K562 (cell line): ENCODE measurements around the gene VWA1. TPM values are rescaled to one million over a fixed set of nuclear protein-coding genes. Genes with fewer than 3 reads are reported as not detected.

Source experiments
- ATAC-seq: fragments of 200-7000 bp; cut with Tn5 transposase; 3 replicates; pipeline ENCODE4 v1.9.1; 2020; ENCODE audit warnings: moderate library complexity
- BruUV-seq: library from RNA; stranded (reverse); fragments of 400-500 nt; replicated peaks from 2 replicates; lab custom pipeline; 2021; lab: Mats Ljungman, UMichigan
- CTCF ChIA-PET: fragments of 300-600 bp; formaldehyde crosslinking; extraction: SDS; loops from one replicate; lab custom pipeline; 2021; ENCODE audit warnings: low intra/inter-chr PET ratio; lab: Yijun Ruan, JAX
- POLR2A ChIA-PET: fragments of 300-600, 350-650 bp; sonication (Branson Sonifier 250); formaldehyde crosslinking; extraction: SDS; loops from one replicate; lab custom pipeline; 2021; ENCODE audit warnings: antibody characterized with exemption, inconsistent platforms; lab: Yijun Ruan, JAX
- DNase-seq, 4 experiments: peaks; one replicate each; pipeline versions ENCODE4 v3.0.0 to v3.0.0-alpha.2; 2011 to 2018; ENCODE audit warnings: low spot score in 3 of 4, mixed read lengths in 3 of 4; ENCODE audit errors: extremely low read depth in 1 of 4
- FAIRE-seq: peaks from 2 replicates; lab custom pipeline; 2011; peaks lifted over from hg19 to GRCh38; lab: Jason Lieb, UNC
- H2AFZ ChIP-seq: 2 replicates; pipeline ENCODE4 v1.6.0; 2011; ENCODE audit warnings: low read depth, low read length, control low read depth, inconsistent platforms
- H3K27ac ChIP-seq: fragments of 200-600 bp; 3 replicates; pipeline ENCODE4 v1.8.0; 2011; ENCODE audit warnings: low read depth, mild to moderate bottlenecking, control low read depth, inconsistent platforms, low read length, moderate library complexity, mixed read lengths; ENCODE audit errors: extremely low read depth
- H3K27me3 ChIP-seq, 2 experiments: fragments of 300-600 bp in 1 of 2; 2 replicates in 1 of 2; 3 replicates in 1 of 2; pipeline versions ENCODE4 v1.6.0 to v1.8.0; 2011; ENCODE audit warnings: inconsistent platforms in 2 of 2, low read length in 2 of 2, mild to moderate bottlenecking in 1 of 2, mixed read lengths in 1 of 2, moderate library complexity in 1 of 2; ENCODE audit not compliant: control insufficient read depth in 2 of 2, insufficient read depth in 2 of 2
- H3K36me3 ChIP-seq: fragments of 300-600 bp; 3 replicates; pipeline ENCODE4 v1.8.0; 2011; ENCODE audit warnings: mild to moderate bottlenecking, low read length, inconsistent platforms; ENCODE audit not compliant: control insufficient read depth, insufficient read depth
- H3K4me1 ChIP-seq, 2 experiments: fragments of 200-600 bp in 1 of 2; replicated peaks in 1 of 2; 2 replicates in 1 of 2; 3 replicates in 1 of 2; pipeline versions ENCODE4 v1.5.1 to v1.8.0; 2011; ENCODE audit warnings: inconsistent platforms in 2 of 2, low read length in 2 of 2, mild to moderate bottlenecking in 1 of 2, mixed read lengths in 1 of 2, moderate library complexity in 1 of 2; ENCODE audit not compliant: control insufficient read depth in 2 of 2, insufficient read depth in 2 of 2
- H3K4me2 ChIP-seq: 2 replicates; pipeline ENCODE4 v1.6.1; 2011; ENCODE audit warnings: low read length, control low read depth, inconsistent platforms, mixed read lengths; ENCODE audit not compliant: insufficient read depth
- H3K4me3 ChIP-seq: fragments of 200-600 bp; sonication (generic), shearing (Covaris generic); 2 replicates; pipeline ENCODE4 v1.5.1; 2016; ENCODE audit warnings: control low read depth, inconsistent platforms
- H3K79me2 ChIP-seq: fragments of 200-600 bp; 3 replicates; pipeline ENCODE4 v1.8.0; 2011; ENCODE audit warnings: low read length, inconsistent platforms; ENCODE audit not compliant: control insufficient read depth, insufficient read depth
- H3K9ac ChIP-seq, 2 experiments: 2 replicates each; pipeline versions ENCODE4 v1.6.0 to v1.6.1; 2011; ENCODE audit warnings: low read depth in 2 of 2, low read length in 2 of 2, control low read depth in 1 of 2, inconsistent platforms in 1 of 2, mild to moderate bottlenecking in 1 of 2, mixed read lengths in 1 of 2; ENCODE audit not compliant: insufficient read depth in 1 of 2
- H3K9me1 ChIP-seq: one replicate; pipeline ENCODE4 v1.6.0; 2011; ENCODE audit warnings: inconsistent platforms, mild to moderate bottlenecking, low read length, moderate library complexity; ENCODE audit not compliant: control insufficient read depth, insufficient read depth
- H3K9me3 ChIP-seq: replicated peaks from 2 replicates; pipeline ENCODE4 v1.5.1; 2011; ENCODE audit warnings: low read depth, low read length, inconsistent platforms; ENCODE audit not compliant: control insufficient read depth, insufficient read depth
- H4K20me1 ChIP-seq: replicated peaks from 2 replicates; pipeline ENCODE4 v1.6.1; 2011; ENCODE audit warnings: low read length, inconsistent platforms, mixed read lengths; ENCODE audit not compliant: control insufficient read depth, insufficient read depth
- DDX20 ChIP-seq: fragments of 450-650 bp; IDR thresholded peaks from 2 replicates; pipeline ENCODE4 v1.6.1; 2016; ENCODE audit warnings: missing genetic modification characterization, low read depth, mild to moderate bottlenecking, missing compliant biosample characterization, moderate library complexity
- GATA2 ChIP-seq: sonication (generic); formaldehyde crosslinking; IDR thresholded peaks from 2 replicates; pipeline ENCODE4 v1.4.0; 2020; ENCODE audit warnings: mild to moderate bottlenecking, missing genetic modification reagents
- GMEB1 ChIP-seq: fragments of 250-450 bp; sonication (Bioruptor Pico); IDR thresholded peaks from 2 replicates; pipeline ENCODE4 v1.4.0; 2020; ENCODE audit warnings: mild to moderate bottlenecking
- JUN ChIP-seq, 2 experiments: sonication (generic) in 1 of 2; formaldehyde crosslinking in 1 of 2; IDR thresholded peaks; 2 replicates each; pipeline versions ENCODE4 v1.6.1 to v1.8.0; 2012 to 2022; ENCODE audit warnings: borderline replicate concordance in 2 of 2, mild to moderate bottlenecking in 2 of 2, improper control_type of control experiment in 1 of 2, low read depth in 1 of 2, low read length in 1 of 2, missing genetic modification reagents in 1 of 2
- POLR2G ChIP-seq: fragments of 200-400 bp; formaldehyde crosslinking; IDR thresholded peaks from 2 replicates; pipeline ENCODE4 v1.6.1; 2017; ENCODE audit warnings: low read depth, mild to moderate bottlenecking, antibody characterized with exemption, low read length, moderate library complexity
- RBFOX2 ChIP-seq: fragments of 200-400 bp; formaldehyde crosslinking; IDR thresholded peaks from 2 replicates; pipeline ENCODE4 v1.6.1; 2017; ENCODE audit warnings: low read depth, mild to moderate bottlenecking, low read length, moderate library complexity
- SETDB1 ChIP-seq: IDR thresholded peaks from one replicate; pipeline ENCODE4 v1.6.1; 2012; ENCODE audit warnings: low read length, control low read depth, inconsistent platforms
- WGBS: fragments of 100-300 bp; shearing (Covaris generic); methylation state at CpG from one replicate; pipeline ENCODE4 v1.1.6; 2016; ENCODE audit warnings: low coverage, mixed read lengths; ENCODE audit not compliant: insufficient coverage; ENCODE audit errors: missing lambda C conversion rate; 5-methylcytosine and 5-hydroxymethylcytosine counted together
- in situ Hi-C: fragments of 300-500 bp; cut with MboI; formaldehyde crosslinking; loops from 4 replicates; pipeline ENCODE4 v1.15.0; 2018; ENCODE audit warnings: inconsistent platforms, mixed read lengths
- intact Hi-C: fragments of 100-400 bp; cut with micrococcal nuclease; formaldehyde crosslinking; loops from 2 replicates; pipeline ENCODE4 v1.14.2; 2022
- polyA plus RNA-seq, 8 experiments: library from polyadenylated mRNA; depleted of rRNA in 4 of 8; stranded (reverse) in 5 of 8; unstranded in 3 of 8; fragments of >200 nt; fragmentation: Nextera tagmentation in 2 of 8; fragmentation: Illumina TruSeq in 1 of 8; extraction: Ambion mirVana in 2 of 8; extraction: Trizol in 1 of 8; gene quantifications; 2 replicates each; pipeline versions ENCODE4 v1.2.1 to v1.2.3, GENCODE V29; 2011 to 2014; ENCODE audit warnings: inconsistent platforms in 1 of 8, missing spikeins in 1 of 8
- total RNA-seq, 7 experiments: library from RNA; depleted of rRNA in 6 of 7; stranded (reverse); fragments of >200 nt in 6 of 7; fragmentation: Illumina TruSeq in 2 of 7; extraction: Trizol in 2 of 7; gene quantifications; 2 replicates each; pipeline versions ENCODE4 v1.2.1 to v1.2.3, GENCODE V29; 2011 to 2021; ENCODE audit warnings: low replicate concordance in 1 of 7
- TF ChIP-seq, protein P1 (sequence below): fragments of 250-450 bp; sonication (Bioruptor Pico); IDR thresholded peaks from 2 replicates; pipeline ENCODE4 v1.5.0; 2021; ENCODE audit warnings: mild to moderate bottlenecking, borderline replicate concordance

Gene VWA1
- total and polyA plus RNA-seq, 9 of the 15 experiments (the other 6 are each of a cell fraction or from before 2014, with no cell fraction given), result 0.01 to 6.4 (median 0.85) TPM

GRCh38 chr1:1482856-1483255, 47.4 kb downstream of the VWA1 start:
- intact Hi-C loops, result no loop called here
- Histone ChIP-seq H3K4me3 (no peak overlapping the region), H3K4me1 (peaks cover 0 to 11% of the 10 kb centered on the region in 2 experiments; a peak in 1 of 5 replicates), H3K27ac (no peak overlapping the region), H3K9me1 (no peaks in the 10 kb centered on the region), H3K79me2 (peaks cover 7% of the 10 kb centered on the region; the same call in 2 of the 3 replicates), H2AFZ (no peak overlapping the region), H3K4me2 (no peak overlapping the region), H3K27me3 (no peaks in the 10 kb centered on the region; a peak in 2 of 5 replicates), H3K36me3 (peaks cover 74% of the 10 kb centered on the region), H4K20me1 (no peaks in the 10 kb centered on the region), H3K9me3 (no peaks in the 10 kb centered on the region), H3K9ac (no peak overlapping the region)
- POLR2A ChIA-PET, result interaction anchor here (0.7 kb wide), 2 partner anchors 8 to 107 kb away, joined by 3 read pairs; no protein-coding TSS in a partner anchor
- CTCF ChIA-PET, result no interaction called here
- no peak for DNase-seq
- TF ChIP-seq, protein P1, sequence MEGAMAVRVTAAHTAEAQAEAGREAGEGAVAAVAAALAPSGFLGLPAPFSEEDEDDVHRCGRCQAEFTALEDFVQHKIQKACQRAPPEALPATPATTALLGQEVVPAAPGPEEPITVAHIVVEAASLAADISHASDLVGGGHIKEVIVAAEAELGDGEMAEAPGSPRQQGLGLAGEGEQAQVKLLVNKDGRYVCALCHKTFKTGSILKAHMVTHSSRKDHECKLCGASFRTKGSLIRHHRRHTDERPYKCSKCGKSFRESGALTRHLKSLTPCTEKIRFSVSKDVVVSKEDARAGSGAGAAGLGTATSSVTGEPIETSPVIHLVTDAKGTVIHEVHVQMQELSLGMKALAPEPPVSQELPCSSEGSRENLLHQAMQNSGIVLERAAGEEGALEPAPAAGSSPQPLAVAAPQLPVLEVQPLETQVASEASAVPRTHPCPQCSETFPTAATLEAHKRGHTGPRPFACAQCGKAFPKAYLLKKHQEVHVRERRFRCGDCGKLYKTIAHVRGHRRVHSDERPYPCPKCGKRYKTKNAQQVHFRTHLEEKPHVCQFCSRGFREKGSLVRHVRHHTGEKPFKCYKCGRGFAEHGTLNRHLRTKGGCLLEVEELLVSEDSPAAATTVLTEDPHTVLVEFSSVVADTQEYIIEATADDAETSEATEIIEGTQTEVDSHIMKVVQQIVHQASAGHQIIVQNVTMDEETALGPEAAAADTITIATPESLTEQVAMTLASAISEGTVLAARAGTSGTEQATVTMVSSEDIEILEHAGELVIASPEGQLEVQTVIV (CRISPR knock-in tag), result no peak
- TF ChIP-seq DDX20 (tag) (no peak), GMEB1 (CRISPR knock-in tag) (no peak), RBFOX2 (peak; percentile 2; the same call in 1 of the 2 replicates), GATA2 (no peak), JUN (IDR thresholded peaks at IDR 0.05; ENCODE audit: borderline replicate concordance, low read depth, low read length) (no peak), JUN (CRISPR knock-in tag; IDR thresholded peaks at IDR 0.05; ENCODE audit: borderline replicate concordance) (no peak), POLR2G (0 out of 2 replicates have a peak, but pooled peaks have one; percentile 1), SETDB1 (no peak)
- BruUV-seq, result no TSS peak
- in situ Hi-C loops, result no loop called here
- no peak for ATAC-seq
- 96% methylated on average over 14 of the region's 14 CpGs for WGBS
- FAIRE-seq, result no peak
